PC-3 (cell line): ENCODE measurements around the gene SAMM50. TPM values are rescaled to one million over a fixed set of nuclear protein-coding genes. Genes with fewer than 3 reads are reported as not detected.

Experiments
- ATAC-seq: fragments of 200-7000 bp; cut with Tn5 transposase; 2 replicates; pipeline ENCODE4 v1.9.1; 2020; ENCODE audit warnings: mild to moderate bottlenecking, moderate library complexity
- BruUV-seq: library from RNA; stranded (reverse); fragments of 400-500 nt; replicated peaks from 2 replicates; lab custom pipeline; 2021; lab: Mats Ljungman, UMichigan
- CTCF ChIA-PET: fragments of 300-600 bp; sonication (Branson Sonifier 250); formaldehyde crosslinking; loops from one replicate; lab custom pipeline; 2022; ENCODE audit warnings: antibody characterized with exemption; lab: Charles Lee
- POLR2A ChIA-PET: fragments of 300-600 bp; sonication (Branson Sonifier 250); formaldehyde crosslinking; loops from one replicate; lab custom pipeline; 2022; ENCODE audit warnings: antibody characterized with exemption; ENCODE audit not compliant: unreplicated experiment; lab: Charles Lee
- DNase-seq: peaks from one replicate; pipeline ENCODE4 v3.0.0-alpha.2; 2015
- H2AFZ ChIP-seq: fragments of 300-600 bp; sonication (generic); 2 replicates; pipeline ENCODE4 v1.6.0; 2016; ENCODE audit warnings: antibody characterized with exemption, low read length
- H3F3A ChIP-seq: fragments of 300-600 bp; sonication (generic); one replicate; pipeline ENCODE4 v1.6.0; 2017; ENCODE audit warnings: antibody characterized with exemption, low read length, control low read depth, mild to moderate bottlenecking; ENCODE audit not compliant: unreplicated experiment
- H3K27ac ChIP-seq: fragments of 300-600 bp; sonication (generic); 2 replicates; pipeline ENCODE4 v1.5.1; 2016; ENCODE audit warnings: mild to moderate bottlenecking, low read length
- H3K27me3 ChIP-seq: fragments of 300-600 bp; sonication (generic); 2 replicates; pipeline ENCODE4 v1.6.1; 2016; ENCODE audit warnings: low read length, mixed read lengths
- H3K36me3 ChIP-seq: fragments of 300-600 bp; sonication (generic); 2 replicates; pipeline ENCODE4 v1.6.1; 2016; ENCODE audit warnings: low read depth, mixed run types, low read length, mixed read lengths
- H3K4me1 ChIP-seq: fragments of 300-600 bp; sonication (generic); 2 replicates; pipeline ENCODE4 v1.5.1; 2016; ENCODE audit warnings: low read length; ENCODE audit not compliant: insufficient read depth
- H3K4me2 ChIP-seq: fragments of 300-600 bp; sonication (generic); 2 replicates; pipeline ENCODE4 v1.6.0; 2016; ENCODE audit warnings: low read length
- H3K4me3 ChIP-seq: fragments of 300-600 bp; sonication (generic); 2 replicates; pipeline ENCODE4 v1.5.1; 2016; ENCODE audit warnings: mild to moderate bottlenecking, low read length, mixed read lengths
- H3K79me2 ChIP-seq: fragments of 300-600 bp; sonication (generic); 2 replicates; pipeline ENCODE4 v1.6.1; 2017; ENCODE audit warnings: low read length, mixed read lengths
- H3K9ac ChIP-seq: fragments of 300-600 bp; sonication (generic); 2 replicates; pipeline ENCODE4 v1.6.0; 2016; ENCODE audit warnings: mild to moderate bottlenecking, low read length
- H3K9me2 ChIP-seq: fragments of 300-600 bp; sonication (generic); replicated peaks from 2 replicates; pipeline ENCODE4 v1.6.1; 2016; ENCODE audit warnings: mixed run types, low read length, mixed read lengths
- H3K9me3 ChIP-seq: fragments of 300-600 bp; sonication (generic); 2 replicates; pipeline ENCODE4 v1.6.1; 2016; ENCODE audit warnings: low read length, mixed read lengths
- H4K20me1 ChIP-seq: fragments of 300-600 bp; sonication (generic); 2 replicates; pipeline ENCODE4 v1.6.1; 2016; ENCODE audit warnings: low read length, mixed read lengths
- EZH2 ChIP-seq: fragments of 300-600 bp; sonication (generic); IDR thresholded peaks from one replicate; pipeline ENCODE4 v1.6.1; 2017; ENCODE audit warnings: antibody characterized with exemption, mild to moderate bottlenecking, low read length; ENCODE audit not compliant: unreplicated experiment
- EZH2phosphoT487 ChIP-seq: fragments of 300-600 bp; sonication (generic); IDR thresholded peaks from 2 replicates; pipeline ENCODE4 v1.6.1; 2018; ENCODE audit warnings: mild to moderate bottlenecking, antibody characterized with exemption, low read length, borderline replicate concordance
- intact Hi-C: fragments of 100-400 bp; cut with micrococcal nuclease; formaldehyde crosslinking; loops from 2 replicates; pipeline ENCODE4 v1.9.0; 2023
- total RNA-seq: library from RNA; depleted of rRNA; stranded (reverse); fragments of >200 nt; gene quantifications from 2 replicates; pipeline ENCODE4 v1.2.3, GENCODE V29; 2014
- TF ChIP-seq, protein P1 (sequence below): fragments of 300-600 bp; sonication (generic); conservative IDR thresholded peaks from 2 replicates; pipeline ENCODE4 v1.5.1; 2017; ENCODE audit warnings: antibody characterized with exemption, low read depth, mild to moderate bottlenecking, low read length

Gene SAMM50
- total RNA-seq, 1 experiment from 2014 or later = 34.5 TPM

DNA sequence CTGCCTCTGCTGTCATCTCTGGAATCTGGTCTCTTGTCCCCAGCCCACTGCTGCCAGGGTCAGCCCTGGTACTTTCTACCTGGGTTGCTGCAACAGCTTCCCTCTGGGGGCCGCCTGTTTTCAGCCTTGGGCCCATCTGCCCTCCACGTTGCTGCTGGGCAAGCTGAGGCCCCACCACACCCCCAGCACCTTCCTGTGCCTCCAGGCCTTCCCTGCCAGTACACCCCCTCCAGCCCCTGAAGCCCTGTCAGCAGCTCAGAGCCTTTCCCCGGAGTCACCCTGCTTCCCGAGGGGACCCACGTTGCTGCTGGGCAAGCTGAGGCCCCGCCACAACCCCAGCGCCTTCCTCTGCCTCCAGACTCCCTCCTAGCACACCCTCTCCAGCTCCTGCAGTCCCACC is 3.3 kb upstream of the SAMM50 start:
- POLR2A ChIA-PET = no interaction called here

DNA sequence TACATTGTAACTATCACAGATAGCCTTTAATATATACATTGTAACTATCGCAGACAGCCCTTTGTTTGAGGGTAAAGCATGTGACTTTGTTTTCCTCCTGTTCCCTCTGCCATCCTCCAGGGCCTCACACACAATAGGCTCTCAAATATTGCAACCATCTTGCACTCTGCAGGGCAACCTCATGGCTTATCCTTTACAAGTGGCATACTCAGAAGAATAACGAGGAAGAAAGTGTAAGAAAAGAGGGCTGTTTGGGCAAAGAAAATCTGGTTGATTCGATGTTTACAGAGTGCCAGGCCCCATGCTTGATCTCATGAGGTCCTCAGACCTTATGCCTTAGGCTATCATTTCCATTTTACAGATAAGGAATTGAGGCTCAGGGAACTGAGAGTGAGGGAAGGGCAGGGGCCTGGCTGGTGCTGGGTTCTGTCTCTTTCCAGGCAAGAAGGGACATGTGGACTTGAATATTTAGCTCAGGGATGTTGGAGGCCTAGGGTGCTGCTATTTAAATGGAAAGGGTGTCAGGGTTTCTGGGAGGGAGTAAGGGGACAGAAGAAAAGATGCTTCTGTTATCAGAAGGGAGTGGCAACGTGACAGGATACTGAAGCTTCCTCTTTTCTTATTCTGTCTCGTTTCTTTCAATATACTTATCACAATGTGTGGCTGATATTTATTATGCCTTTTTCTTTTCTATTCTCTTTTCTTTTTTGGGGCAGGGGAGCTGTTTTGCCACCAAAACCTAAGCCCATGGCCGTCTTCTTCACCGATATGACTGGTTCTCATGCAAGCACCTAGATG is 1.1 kb upstream of the SAMM50 start:
- no peaks in the 10 kb centered on the region for H3K27me3 ChIP-seq
- peak overlapping the region; percentile 99 for H3K4me2 ChIP-seq
- no peaks in the 10 kb centered on the region for H3K36me3 ChIP-seq
- peaks cover 27% of the 10 kb centered on the region for H3K4me1 ChIP-seq
- DNase-seq = no peak
- no peaks in the 10 kb centered on the region for H3K9me2 ChIP-seq
- CTCF ChIA-PET = no interaction called here
- no TSS peak for BruUV-seq
- TF ChIP-seq EZH2 (no peak), EZH2phosphoT487 (no peak)
- TF ChIP-seq, protein P1, sequence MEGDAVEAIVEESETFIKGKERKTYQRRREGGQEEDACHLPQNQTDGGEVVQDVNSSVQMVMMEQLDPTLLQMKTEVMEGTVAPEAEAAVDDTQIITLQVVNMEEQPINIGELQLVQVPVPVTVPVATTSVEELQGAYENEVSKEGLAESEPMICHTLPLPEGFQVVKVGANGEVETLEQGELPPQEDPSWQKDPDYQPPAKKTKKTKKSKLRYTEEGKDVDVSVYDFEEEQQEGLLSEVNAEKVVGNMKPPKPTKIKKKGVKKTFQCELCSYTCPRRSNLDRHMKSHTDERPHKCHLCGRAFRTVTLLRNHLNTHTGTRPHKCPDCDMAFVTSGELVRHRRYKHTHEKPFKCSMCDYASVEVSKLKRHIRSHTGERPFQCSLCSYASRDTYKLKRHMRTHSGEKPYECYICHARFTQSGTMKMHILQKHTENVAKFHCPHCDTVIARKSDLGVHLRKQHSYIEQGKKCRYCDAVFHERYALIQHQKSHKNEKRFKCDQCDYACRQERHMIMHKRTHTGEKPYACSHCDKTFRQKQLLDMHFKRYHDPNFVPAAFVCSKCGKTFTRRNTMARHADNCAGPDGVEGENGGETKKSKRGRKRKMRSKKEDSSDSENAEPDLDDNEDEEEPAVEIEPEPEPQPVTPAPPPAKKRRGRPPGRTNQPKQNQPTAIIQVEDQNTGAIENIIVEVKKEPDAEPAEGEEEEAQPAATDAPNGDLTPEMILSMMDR = no peak
- H2AFZ ChIP-seq = peak overlapping the region; percentile 84; the same call in 1 of the 2 replicates
- peaks cover 50% of the 10 kb centered on the region for H3K79me2 ChIP-seq
- H4K20me1 ChIP-seq = no peaks in the 10 kb centered on the region
- H3K9me3 ChIP-seq = no peaks in the 10 kb centered on the region
- H3K9ac ChIP-seq = peak overlapping the region; percentile 95
- no peaks in the 10 kb centered on the region for H3F3A ChIP-seq
- intact Hi-C loops = no loop called here
- no peak for ATAC-seq
- peak overlapping the region; percentile 91 for H3K4me3 ChIP-seq
- no peak overlapping the region for H3K27ac ChIP-seq
- POLR2A ChIA-PET = no interaction called here

More for the DNA sequence above, 3.3 kb upstream of the SAMM50 start:
- Histone ChIP-seq H4K20me1 (no peaks in the 10 kb centered on the region), H3K9me2 (no peaks in the 10 kb centered on the region), H3K4me3 (no peak overlapping the region), H3K27ac (no peak overlapping the region), H3K9me3 (no peaks in the 10 kb centered on the region), H3K9ac (no peak overlapping the region), H3K4me1 (peaks cover 18% of the 10 kb centered on the region), H3K4me2 (no peak overlapping the region), H3K36me3 (no peaks in the 10 kb centered on the region), H3F3A (no peaks in the 10 kb centered on the region), H3K79me2 (peaks cover 28% of the 10 kb centered on the region), H2AFZ (no peak overlapping the region), H3K27me3 (no peaks in the 10 kb centered on the region)
- CTCF ChIA-PET = no interaction called here
- TF ChIP-seq EZH2phosphoT487 = no peak
- TF ChIP-seq, protein P1 = no peak
- no peak for TF ChIP-seq EZH2
- DNase-seq = no peak
- ATAC-seq = no peak
- intact Hi-C loops = no loop called here
- no TSS peak for BruUV-seq
